Endodermal cell (in vitro differentiated cells): ENCODE results near the gene CEP20. TPM values are rescaled to one million over a fixed set of nuclear protein-coding genes. Genes with fewer than 3 reads are reported as not detected.
"Not testable (repeated sequence)": the region's sequence is repeated elsewhere in the genome, so short reads cannot be mapped to it uniquely, and the experiment has no call there.

ENCODE experiments used
- DNase-seq: peaks from one replicate; pipeline ENCODE4 v3.0.0-alpha.2; 2017
- H3K27ac ChIP-seq: 2 replicates; pipeline ENCODE4 v1.5.1; 2013; ENCODE audit warnings: mild to moderate bottlenecking, low read depth, low read length, moderate library complexity
- H3K27me3 ChIP-seq: 2 replicates; pipeline ENCODE4 v1.6.1; 2013; ENCODE audit warnings: mild to moderate bottlenecking, low read length, moderate library complexity; ENCODE audit not compliant: insufficient read depth, control insufficient read depth, poor library complexity, severe bottlenecking
- H3K36me3 ChIP-seq: 2 replicates; pipeline ENCODE4 v1.7.0; 2013; ENCODE audit warnings: mild to moderate bottlenecking, low read length, moderate library complexity; ENCODE audit not compliant: control insufficient read depth, insufficient read depth
- H3K4me1 ChIP-seq: one replicate; pipeline ENCODE4 v1.7.0; 2013; ENCODE audit warnings: low read length; ENCODE audit not compliant: control insufficient read depth, insufficient read depth
- H3K4me3 ChIP-seq: 2 replicates; pipeline ENCODE4 v1.5.1; 2013; ENCODE audit warnings: mild to moderate bottlenecking, low read length, moderate library complexity
- H3K9ac ChIP-seq: 2 replicates; pipeline ENCODE4 v1.6.1; 2013; ENCODE audit warnings: mild to moderate bottlenecking, low read length, moderate library complexity; ENCODE audit not compliant: poor library complexity, severe bottlenecking; ENCODE audit errors: extremely low read depth
- H3K9me3 ChIP-seq: 2 replicates; pipeline ENCODE4 v1.6.1; 2013; ENCODE audit warnings: mild to moderate bottlenecking, low read length, moderate library complexity; ENCODE audit not compliant: control insufficient read depth
- H3K27ac Mint-ChIP-seq: 2 replicates; pipeline ENCODE4 v1.8.0; 2020; ENCODE audit warnings: mixed read lengths
- H3K27me3 Mint-ChIP-seq: 2 replicates; pipeline ENCODE4 v1.8.0; 2021; ENCODE audit warnings: mild to moderate bottlenecking, mixed read lengths; ENCODE audit not compliant: insufficient read depth
- H3K36me3 Mint-ChIP-seq: 2 replicates; pipeline ENCODE4 v1.8.0; 2020; ENCODE audit warnings: low read depth, mixed read lengths
- H3K4me1 Mint-ChIP-seq: 2 replicates; pipeline ENCODE4 v1.8.0; 2020; ENCODE audit warnings: mixed read lengths
- H3K4me3 Mint-ChIP-seq: 2 replicates; pipeline ENCODE4 v1.8.0; 2020; ENCODE audit warnings: mild to moderate bottlenecking, moderate library complexity, mixed read lengths
- H3K9me3 Mint-ChIP-seq: 2 replicates; pipeline ENCODE4 v1.8.0; 2020; ENCODE audit warnings: mild to moderate bottlenecking, mixed read lengths
- CTCF ChIP-seq: fragments of 200-600 bp; sonication (generic); conservative IDR thresholded peaks from 2 replicates; pipeline ENCODE4 v1.5.0; 2021; ENCODE audit warnings: antibody characterized with exemption, mild to moderate bottlenecking
- WGBS, 2 experiments: methylation state at CpG; one replicate each; pipeline versions ENCODE4 v1.1.5 to v1.1.7; 2013; ENCODE audit warnings: missing lambda C conversion rate in 2 of 2, mixed read lengths in 1 of 2; ENCODE audit not compliant: insufficient coverage in 1 of 2, insufficient read length in 1 of 2; 5-methylcytosine and 5-hydroxymethylcytosine counted together
- total RNA-seq, 2 donors: library from RNA; stranded (reverse); fragmentation: NEBNext Ultra II Directional in 1 of 2; extraction: Animal tissue kit (Norgen Biotek cat#: 25700) in 1 of 2; gene quantifications; 2 replicates in 1 of 2; 3 replicates in 1 of 2; pipeline ENCODE4 v1.2.1, GENCODE V29; 2021

Gene CEP20
- total RNA-seq, 2 donors from 2014 or later = 30.9 to 31.1 TPM

GRCh38 chr16:15854906-15855703 is 33.3 kb downstream of the CEP20 start:
- H3K4me3 ChIP-seq = no peak overlapping the region
- Mint-ChIP-seq H3K4me1 (peaks cover 7% of the 10 kb centered on the region), H3K4me3 (no peak overlapping the region), H3K36me3 (no peaks in the 10 kb centered on the region), H3K9me3 (no peaks in the 10 kb centered on the region), H3K27ac (no peak overlapping the region), H3K27me3 (peaks cover 64% of the 10 kb centered on the region)
- no peaks in the 10 kb centered on the region for H3K9me3 ChIP-seq
- DNase-seq = no peak
- TF ChIP-seq CTCF = no peak
- WGBS, 2 experiments = 86 to 87% methylated on average over 14 to 15 of the region's 15 CpGs
- peaks cover 80% of the 10 kb centered on the region for H3K27me3 ChIP-seq
- no peaks in the 10 kb centered on the region for H3K36me3 ChIP-seq
- H3K9ac ChIP-seq = no peak overlapping the region
- H3K4me1 ChIP-seq = no peaks in the 10 kb centered on the region
- no peak overlapping the region for H3K27ac ChIP-seq

GRCh38 chr16:15854061-15854460 is 34.3 kb downstream of the CEP20 start:
- H3K9me3 Mint-ChIP-seq = no peaks in the 10 kb centered on the region
- H3K36me3 Mint-ChIP-seq = no peaks in the 10 kb centered on the region
- no peak overlapping the region for H3K27ac Mint-ChIP-seq
- Histone ChIP-seq H3K36me3 (no peaks in the 10 kb centered on the region), H3K4me1 (no peaks in the 10 kb centered on the region), H3K27ac (no peak overlapping the region), H3K4me3 (no peak overlapping the region), H3K9ac (no peak overlapping the region), H3K9me3 (no peaks in the 10 kb centered on the region), H3K27me3 (peaks cover 79% of the 10 kb centered on the region)
- 83 to 89% methylated on average over 3 of the region's 3 CpGs for WGBS, 2 experiments
- no peak for TF ChIP-seq CTCF
- no peak overlapping the region for H3K4me3 Mint-ChIP-seq
- H3K4me1 Mint-ChIP-seq = peaks cover 7% of the 10 kb centered on the region
- DNase-seq = no peak
- H3K27me3 Mint-ChIP-seq = peaks cover 62% of the 10 kb centered on the region

DNA sequence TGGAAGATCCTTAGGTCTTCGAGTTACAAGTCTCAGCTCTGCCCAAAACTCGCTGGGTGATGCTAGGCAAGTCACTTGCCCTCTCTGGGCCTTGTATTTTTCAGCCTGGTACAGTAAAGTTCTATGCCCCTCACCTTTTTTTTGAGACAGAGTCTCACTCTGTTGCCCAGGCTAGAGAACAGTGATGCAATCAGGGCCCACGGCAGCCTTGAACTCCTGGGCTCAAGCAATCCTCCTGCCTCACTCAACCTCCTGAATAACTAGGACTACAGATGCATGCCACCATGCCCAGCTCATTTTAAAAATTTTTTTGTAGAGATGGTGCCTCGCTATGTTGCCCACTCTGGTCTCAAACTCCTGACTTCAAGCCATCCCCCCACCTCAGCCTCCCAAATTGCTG is 35.4 kb downstream of the CEP20 start:
- Mint-ChIP-seq H3K27me3 (peaks cover 61% of the 10 kb centered on the region), H3K4me1 (peaks cover 7% of the 10 kb centered on the region), H3K4me3 (no peak overlapping the region), H3K9me3 (no peaks in the 10 kb centered on the region), H3K27ac (no peak overlapping the region), H3K36me3 (no peaks in the 10 kb centered on the region)
- H3K36me3 ChIP-seq = no peaks in the 10 kb centered on the region
- no peak overlapping the region for H3K9ac ChIP-seq
- H3K27ac ChIP-seq = no peak overlapping the region
- WGBS, 2 experiments = 88 to 97% methylated on average over 3 to 4 of the region's 4 CpGs
- H3K9me3 ChIP-seq = no peaks in the 10 kb centered on the region
- no peak for DNase-seq
- H3K4me3 ChIP-seq = no peak overlapping the region
- TF ChIP-seq CTCF = no peak
- no peaks in the 10 kb centered on the region for H3K4me1 ChIP-seq
- peaks cover 68% of the 10 kb centered on the region for H3K27me3 ChIP-seq

GRCh38 chr16:15850555-15850954 is 37.8 kb downstream of the CEP20 start:
- not testable (repeated sequence) for H3K4me1 Mint-ChIP-seq, H3K4me3 Mint-ChIP-seq, H3K27ac ChIP-seq, DNase-seq, H3K9me3 Mint-ChIP-seq, H3K9ac ChIP-seq, H3K9me3 ChIP-seq, H3K36me3 Mint-ChIP-seq, H3K36me3 ChIP-seq, H3K27ac Mint-ChIP-seq, H3K4me1 ChIP-seq, H3K4me3 ChIP-seq
- H3K27me3 Mint-ChIP-seq = peaks cover 45% of the 10 kb centered on the region
- 82 to 94% methylated on average over 5 to 6 of the region's 6 CpGs for WGBS, 2 experiments
- H3K27me3 ChIP-seq = peaks cover 50% of the 10 kb centered on the region
